ENCODE data around the gene SHE. TPM values are rescaled to one million over a fixed set of nuclear protein-coding genes. Genes with fewer than 3 reads are reported as not detected.

The SHE gene
- total RNA-seq, 1 donor from 2014 or later: 0.04 TPM

GRCh38 chr1:154527192-154527591 is 25.0 kb upstream of the SHE start:
- H3K27me3 Mint-ChIP-seq: peaks cover 15% of the 10 kb centered on the region
- DNase-seq (no peak), ATAC-seq (ENCODE audit: low read depth) (no peak)
- ChIA-PET CTCF (no interaction called here), POLR2A (no interaction called here)
- no peaks in the 10 kb centered on the region for H3K9me3 Mint-ChIP-seq
- H3K4me3 Mint-ChIP-seq: no peak overlapping the region
- H3K4me1 Mint-ChIP-seq: no peaks in the 10 kb centered on the region
- no peak overlapping the region for H3K27ac Mint-ChIP-seq
- no peak for TF ChIP-seq CTCF (IDR thresholded peaks at IDR 0.05)
- H3K36me3 Mint-ChIP-seq (ENCODE audit: low read depth): no peaks in the 10 kb centered on the region
- intact Hi-C loops (cut with micrococcal nuclease): no loop called here

- H3K4me3 Mint-ChIP-seq: no peak overlapping the region
- DNase-seq (no peak), ATAC-seq (ENCODE audit: low read depth) (no peak)
- H3K27me3 Mint-ChIP-seq: peaks cover 18% of the 10 kb centered on the region
- CTCF ChIA-PET: no interaction called here
- H3K4me1 Mint-ChIP-seq: no peaks in the 10 kb centered on the region
- H3K9me3 Mint-ChIP-seq: no peaks in the 10 kb centered on the region
- no peak overlapping the region for H3K27ac Mint-ChIP-seq
- intact Hi-C loops (cut with micrococcal nuclease): no loop called here
- TF ChIP-seq CTCF (IDR thresholded peaks at IDR 0.05): no peak
- POLR2A ChIA-PET: no interaction called here
- no peaks in the 10 kb centered on the region for H3K36me3 Mint-ChIP-seq (ENCODE audit: low read depth)
Observed at GRCh38 chr1:154524881-154525280, 22.7 kb upstream of the SHE start.

- H3K4me3 Mint-ChIP-seq: no peak overlapping the region
- no peaks in the 10 kb centered on the region for H3K4me1 Mint-ChIP-seq
- ChIA-PET POLR2A (no interaction called here), CTCF (no interaction called here)
- ATAC-seq (ENCODE audit: low read depth): no peak
- no peak overlapping the region for H3K27ac Mint-ChIP-seq
- no peaks in the 10 kb centered on the region for H3K36me3 Mint-ChIP-seq (ENCODE audit: low read depth)
- intact Hi-C loops (cut with micrococcal nuclease): no loop called here
- no peak for TF ChIP-seq CTCF (IDR thresholded peaks at IDR 0.05)
- H3K27me3 Mint-ChIP-seq: peaks cover 29% of the 10 kb centered on the region
- no peak for DNase-seq
- no peaks in the 10 kb centered on the region for H3K9me3 Mint-ChIP-seq
Observed at GRCh38 chr1:154521695-154522094, 19.5 kb upstream of the SHE start.

- no peak for TF ChIP-seq CTCF (IDR thresholded peaks at IDR 0.05)
- Mint-ChIP-seq H3K36me3 (ENCODE audit: low read depth) (no peaks in the 10 kb centered on the region), H3K27ac (no peak overlapping the region), H3K27me3 (peaks cover 33% of the 10 kb centered on the region), H3K4me1 (no peaks in the 10 kb centered on the region), H3K9me3 (no peaks in the 10 kb centered on the region), H3K4me3 (no peak overlapping the region)
- ATAC-seq (ENCODE audit: low read depth) (no peak), DNase-seq (no peak)
- ChIA-PET CTCF (no interaction called here), POLR2A (no interaction called here)
- intact Hi-C loops (cut with micrococcal nuclease): no loop called here
Observed at GRCh38 chr1:154520333-154520732, 18.1 kb upstream of the SHE start.

GRCh38 chr1:154519591-154519991 is 17.4 kb upstream of the SHE start:
- ChIA-PET POLR2A (no interaction called here), CTCF (no interaction called here)
- intact Hi-C loops (cut with micrococcal nuclease): no loop called here
- Mint-ChIP-seq H3K4me1 (no peaks in the 10 kb centered on the region), H3K27ac (no peak overlapping the region), H3K9me3 (no peaks in the 10 kb centered on the region), H3K36me3 (ENCODE audit: low read depth) (no peaks in the 10 kb centered on the region), H3K27me3 (peaks cover 30% of the 10 kb centered on the region), H3K4me3 (no peak overlapping the region)
- no peak for TF ChIP-seq CTCF (IDR thresholded peaks at IDR 0.05)
- ATAC-seq (ENCODE audit: low read depth) (no peak), DNase-seq (no peak)
